Heart left ventricle (tissue), 13 donors: ENCODE measurements around the gene ICA1.

Experiments
- CTCF ChIP-seq, 12 donors: fragments of 200-600 bp; sonication (generic) in 4 of 12; IDR thresholded peaks; one replicate each; pipeline versions ENCODE4 v1.5.0 to v1.8.0; 2018 to 2022; ENCODE audit warnings: antibody characterized with exemption in 12 of 12, mild to moderate bottlenecking in 5 of 12
- POLR2A ChIP-seq, 2 donors: fragments of 450-650 bp; IDR thresholded peaks; one replicate each; pipeline ENCODE4 v1.6.1; 2017; ENCODE audit warnings: antibody characterized with exemption in 2 of 2, mild to moderate bottlenecking in 2 of 2, moderate library complexity in 2 of 2
- donor health status: ischemic (EF 13 %, LVEDD 7.1; RV severe dilation, severe dysfunction).
- donor health status: DM: no; HTN: yes; CAD: no.
- donor health status: DM: no; HTN: no; CAD: no.
- donor health status: ischemic (EF 25% LVEDD 6.9; RV normal size, moderate dysfunction).
- donor health status: ischemic (EF 25% LVEDD 5.7; RV mildly dilated, moderate dysfunction).
- donor health status: ischemic (EF 35%, LVEDD 5.7; RV mildly dilated, moderate dysfunction).
- donor health status: nonischemic (EF 11% LVEDD 7.7; RV severe dilation, severe dysfunction).
- donor health status: DM: yes; HTN: yes; CAD: no.
- donor health status: PGD.
- donor health status: ischemic (EF 29% LVEDD 5.4; RV normal size, mild dysfunction).
- donor health status: nonischemic (EF 23%, LVEDD 6.1; RV moderate dilation, normal function).

GRCh38 chr7:8142477-8142876 is 119.5 kb downstream of the ICA1 start:
- no peak for TF ChIP-seq CTCF (IDR thresholded peaks at IDR 0.05)
- no peak for TF ChIP-seq POLR2A (IDR thresholded peaks at IDR 0.05)
